SIG-M5 treated with dmso at 0.1 percent for 504 hours (cell line): ENCODE data around the gene HMMR.

Experiments
- DNase-seq: peaks from one replicate; lab custom pipeline; 2025; ENCODE audit not compliant: unreplicated experiment; lab: John Stamatoyannopoulos, UW

HMMR gene

DNA sequence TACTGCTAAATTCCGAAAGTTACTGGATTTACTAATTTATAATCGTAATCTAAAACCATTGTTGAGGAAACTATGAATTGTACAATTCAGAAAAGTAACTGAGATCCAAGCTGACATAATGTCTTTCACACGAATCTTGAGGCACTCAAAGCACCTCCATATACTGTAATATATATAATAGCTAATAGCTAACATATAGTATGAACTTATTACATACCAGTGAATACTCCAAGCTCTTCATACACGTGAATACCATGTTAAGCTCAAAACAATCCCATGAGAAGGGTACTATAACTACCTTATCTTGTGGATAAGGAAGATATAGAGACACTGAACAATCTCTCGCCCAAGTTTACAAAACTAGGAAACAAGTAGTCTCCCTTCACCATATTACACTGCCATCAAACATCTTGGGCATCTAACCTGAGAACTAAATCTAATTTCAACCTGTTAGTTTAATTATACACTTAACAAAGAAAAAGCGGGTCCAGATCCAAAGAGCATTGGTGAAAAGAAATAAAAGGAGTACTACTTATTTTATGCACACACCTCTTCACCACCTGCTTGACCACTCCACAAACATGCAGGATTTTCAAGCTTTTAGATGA lies 1.6 kb upstream of the HMMR start:
- peak; percentile 32 for DNase-seq

DNA sequence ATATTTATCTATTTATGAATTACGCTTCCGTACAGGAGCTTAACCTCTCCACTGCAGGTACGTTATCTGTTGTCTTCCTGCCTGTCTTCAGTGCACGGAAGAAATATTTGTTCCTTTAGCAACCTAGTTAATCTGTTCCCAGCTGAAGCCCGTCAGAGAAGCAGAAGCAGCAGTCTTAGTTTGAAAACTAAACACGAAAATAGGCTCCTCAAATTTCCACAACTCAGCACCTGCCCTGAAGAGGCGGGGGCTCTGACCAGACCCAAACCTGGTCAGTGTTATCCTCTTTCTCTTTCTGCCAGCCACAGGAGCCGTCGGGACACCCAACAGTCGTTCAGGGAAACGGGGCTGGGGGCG lies 992 bp upstream of the HMMR start:
- peak; percentile 52 for DNase-seq

DNA sequence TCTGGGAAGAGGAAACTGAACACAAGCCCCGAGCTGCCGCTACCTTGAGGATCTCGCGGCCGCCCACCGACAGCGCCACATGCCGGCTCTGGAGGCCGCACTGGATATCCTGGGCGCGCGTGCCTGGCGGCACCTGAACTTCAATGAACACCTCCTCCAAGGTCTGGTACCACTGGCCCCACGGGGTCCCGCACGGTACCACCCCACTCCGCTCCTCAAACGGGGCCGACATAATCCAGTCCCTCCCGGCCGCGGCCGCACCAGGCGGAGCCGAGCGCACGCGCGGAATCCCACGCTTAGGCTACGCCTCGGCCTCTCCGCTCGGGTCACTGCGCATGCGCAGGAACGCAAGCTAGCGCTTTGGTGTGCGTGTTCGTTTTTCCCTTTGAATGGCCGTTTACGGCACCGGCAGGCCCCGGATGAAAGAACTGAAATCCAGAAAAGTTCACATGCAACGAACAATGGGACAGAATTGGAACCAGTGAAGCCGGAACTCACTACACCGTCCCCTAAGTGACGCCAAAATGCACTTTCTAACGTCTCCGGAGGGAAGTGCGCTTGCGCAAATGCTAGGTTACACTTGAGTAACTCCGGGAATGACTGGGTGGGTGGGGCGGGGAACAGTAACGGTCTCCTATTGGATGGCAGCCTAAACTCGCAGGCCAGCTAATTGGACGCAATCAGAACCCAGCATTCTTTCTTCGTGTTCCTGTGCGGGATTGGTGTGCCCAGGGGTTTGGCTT lies 442 bp upstream of the HMMR start, which contains the start of gene NUDCD2:
Gene NUDCD2, minus strand, starts transcription at position 284 of the 743 bp plus-strand sequence. Its CDS starts 52 bp downstream, at position 232.
- DNase-seq, result peak; percentile 99

DNA sequence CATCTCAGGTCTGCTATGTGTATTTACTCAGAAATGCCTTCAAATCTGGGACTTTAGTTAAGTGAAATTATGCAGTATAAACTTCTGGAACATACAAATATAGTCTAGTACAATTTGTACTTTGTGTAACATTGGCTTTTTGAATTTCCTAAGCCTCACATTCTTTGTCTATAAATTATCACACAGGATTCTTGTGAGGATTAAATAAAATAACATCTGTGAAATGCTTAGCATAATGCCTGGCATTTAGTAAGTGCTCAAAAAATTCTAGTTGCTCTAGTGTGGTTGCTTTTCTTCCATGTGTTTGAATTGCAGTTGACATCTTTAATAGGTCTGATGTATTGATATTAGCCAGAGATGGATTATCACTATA lies 2.6 kb downstream of the HMMR start:
- no peak for DNase-seq

GRCh38 chr5:163467682-163468081 lies 7.2 kb downstream of the HMMR start:
- DNase-seq, result no peak

GRCh38 chr5:163473635-163474243 lies 13.3 kb downstream of the HMMR start:
- no peak for DNase-seq

- peak; percentile 9 for DNase-seq
Measured at GRCh38 chr5:163475411-163475810, 15.0 kb downstream of the HMMR start.

GRCh38 chr5:163478126-163478981 lies 17.9 kb downstream of the HMMR start:
- no peak for DNase-seq

- DNase-seq, result no peak
Measured at GRCh38 chr5:163478982-163479271, 18.5 kb downstream of the HMMR start.

DNA sequence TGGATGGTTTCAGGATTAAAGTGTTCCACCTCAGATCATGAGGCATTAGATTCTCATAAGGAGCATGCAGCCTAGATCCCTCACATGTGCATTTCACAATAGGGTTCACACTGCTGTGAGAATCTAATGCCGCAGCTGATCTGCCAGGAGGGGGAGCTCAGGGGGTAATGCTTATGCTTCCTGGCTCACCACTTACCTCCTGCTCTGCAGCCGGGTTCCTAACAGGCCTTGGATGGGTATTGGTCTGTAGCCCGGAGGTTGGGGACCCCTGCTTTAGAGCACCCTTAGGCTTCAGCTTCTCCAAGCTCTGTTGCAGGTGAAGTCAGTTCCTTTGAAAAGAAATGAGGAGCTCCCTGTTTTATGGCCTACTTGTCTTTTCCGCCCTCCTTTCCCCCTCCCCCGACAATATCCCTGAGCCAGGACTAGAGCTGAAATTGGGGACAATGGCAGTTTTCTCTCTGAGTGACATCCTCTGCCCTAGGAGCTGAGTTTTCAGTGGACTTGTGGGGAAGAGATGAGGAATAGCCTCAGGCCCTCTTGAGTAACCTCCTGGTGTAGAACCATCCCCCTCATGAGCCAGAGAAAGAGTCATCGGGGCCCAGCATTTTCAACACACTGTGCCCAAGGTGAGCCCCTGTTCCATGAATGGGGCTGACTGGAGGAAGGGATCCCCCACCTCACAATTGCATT lies 28.8 kb downstream of the HMMR start:
- DNase-seq, result peak; percentile 37

GRCh38 chr5:163489745-163490075 lies 29.3 kb downstream of the HMMR start:
- no peak for DNase-seq

- no peak for DNase-seq
Measured at GRCh38 chr5:163496286-163496685, 35.9 kb downstream of the HMMR start.

- no peak for DNase-seq
Measured at GRCh38 chr5:163497315-163497714, 36.9 kb downstream of the HMMR start.

- no peak for DNase-seq
Measured at GRCh38 chr5:163498886-163499285, 38.5 kb downstream of the HMMR start.

- no peak for DNase-seq
Measured at GRCh38 chr5:163502521-163502920, 42.1 kb downstream of the HMMR start.

DNA sequence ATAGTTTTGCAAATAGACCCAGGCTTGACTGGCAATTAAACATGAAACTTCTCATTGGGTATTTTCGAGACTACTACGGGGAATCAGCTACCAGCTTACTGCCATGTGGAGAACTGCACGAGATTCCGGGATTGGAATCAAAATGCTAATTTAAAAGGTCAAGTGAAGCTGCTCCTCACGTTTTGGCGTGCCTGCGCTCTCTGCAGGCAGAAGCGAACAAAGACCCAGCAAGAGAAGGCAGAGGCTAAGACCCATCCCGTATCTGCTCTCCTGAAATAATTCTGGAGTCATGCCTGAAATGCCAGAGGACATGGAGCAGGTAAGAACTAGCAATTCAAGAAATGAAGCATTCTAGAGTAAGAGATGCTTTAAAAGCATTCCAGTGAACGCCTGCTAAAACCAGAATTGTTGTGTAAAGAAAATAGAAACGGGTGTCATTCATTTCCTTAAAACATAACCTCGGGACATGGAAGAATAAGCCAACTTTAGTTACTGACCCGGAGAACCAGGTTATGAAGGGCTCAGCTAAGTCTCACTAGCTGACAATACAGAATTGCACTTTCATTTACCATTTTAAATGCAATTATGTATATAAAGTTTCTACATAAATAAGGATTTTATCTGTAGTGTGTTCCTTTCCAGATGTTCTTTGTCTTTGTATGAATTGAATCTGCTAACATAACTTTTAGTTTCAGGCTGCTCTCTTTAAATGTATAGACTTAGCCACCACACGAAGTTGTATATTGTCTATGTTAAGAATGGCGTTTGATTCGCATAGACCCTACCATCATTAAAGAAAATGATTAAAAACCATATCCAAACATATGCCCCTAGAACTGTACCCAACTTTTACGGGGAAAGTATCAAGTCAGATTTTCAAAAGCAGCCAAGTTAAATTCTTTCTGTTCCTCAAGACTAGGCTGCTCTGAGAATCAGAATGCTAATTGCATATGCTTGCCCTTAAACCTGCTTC lies 43.0 kb downstream of the HMMR start:
- DNase-seq, result peak; percentile 83

- DNase-seq, result peak; percentile 69
Measured at GRCh38 chr5:163504079-163504931, 43.9 kb downstream of the HMMR start.

GRCh38 chr5:163505049-163505367 lies 44.6 kb downstream of the HMMR start:
- peak; percentile 58 for DNase-seq

DNA sequence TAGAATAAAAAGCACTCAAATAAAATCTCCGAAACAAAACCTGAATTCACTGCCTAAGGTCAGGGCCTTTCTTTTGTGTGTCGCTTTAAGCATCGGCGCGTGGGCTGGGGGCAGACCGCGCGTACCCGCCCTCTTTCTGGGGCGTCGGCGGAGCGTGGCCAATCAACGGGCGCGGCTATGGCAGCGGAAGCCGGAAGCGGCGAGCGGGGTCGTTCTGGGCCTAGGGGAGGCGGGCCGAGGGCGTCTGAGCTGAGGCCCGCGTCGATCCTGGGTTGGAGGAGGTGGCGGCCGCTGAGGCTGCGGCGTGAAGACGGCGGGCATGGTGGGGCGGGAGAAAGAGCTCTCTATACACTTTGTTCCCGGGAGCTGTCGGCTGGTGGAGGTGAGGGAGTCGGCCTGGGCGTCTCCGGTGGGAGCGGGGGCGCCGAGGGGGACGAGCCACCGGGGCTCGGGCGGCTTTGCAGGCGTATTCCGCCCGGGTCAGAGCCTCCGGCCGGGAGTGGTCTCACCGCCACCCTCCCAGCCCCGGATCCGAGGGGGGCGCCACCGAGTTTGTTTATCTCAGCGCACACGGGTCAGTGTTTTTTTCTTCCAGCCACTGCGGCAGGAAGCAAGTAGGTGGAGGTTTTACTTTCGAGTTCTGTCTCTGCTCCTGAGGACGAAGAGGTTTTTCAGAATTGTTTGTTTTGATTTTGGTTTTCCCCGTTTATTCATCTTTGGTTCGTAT lies 45.1 kb downstream of the HMMR start, which contains the start of gene MAT2B:
Gene MAT2B, plus strand, starts transcription at position 252 of the 727 bp plus-strand sequence. Its CDS starts 68 bp downstream, at position 320.
- peak; percentile 96 for DNase-seq
